NCI-H146 treated with DMSO at 0.1 percent for 48 hours (cell line): Measurements from ENCODE around the gene TYRP1.

Experiments used
- DNase-seq: peaks from one replicate; lab custom pipeline; 2025; ENCODE audit not compliant: unreplicated experiment; lab: John Stamatoyannopoulos, UW

TYRP1 gene

DNA sequence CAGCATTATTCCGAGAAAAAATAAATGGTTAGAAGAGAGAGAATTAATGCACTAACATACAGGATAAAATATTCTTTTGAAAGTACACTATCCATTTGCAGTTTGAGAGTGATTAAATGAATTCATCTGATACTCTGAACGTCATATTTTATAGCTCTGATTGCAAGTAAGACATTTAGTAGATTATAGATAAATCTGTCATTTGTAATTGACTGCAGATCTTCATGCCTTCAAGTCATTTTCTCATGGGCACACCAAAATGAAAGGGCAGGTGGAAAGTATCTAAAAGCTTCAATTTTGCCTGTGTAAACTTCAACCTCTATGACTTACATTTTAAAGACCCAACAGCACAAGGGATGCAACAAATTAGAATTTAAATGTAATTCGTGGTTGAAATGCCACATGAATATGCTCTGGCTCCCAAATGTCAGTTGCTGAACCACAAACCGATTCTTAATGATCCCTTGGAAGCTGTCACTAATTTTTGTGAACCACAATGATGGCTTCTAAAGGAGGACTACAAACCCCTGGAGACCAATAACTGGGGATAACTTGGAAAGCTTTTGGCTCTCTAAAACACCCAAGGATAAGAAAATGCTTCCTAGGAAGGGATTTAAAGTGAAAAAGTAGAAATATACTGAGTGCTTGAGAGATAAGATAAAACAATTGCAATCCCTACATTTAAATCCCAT lies 3.9 kb downstream of the TYRP1 start:
- no peak for DNase-seq

DNA sequence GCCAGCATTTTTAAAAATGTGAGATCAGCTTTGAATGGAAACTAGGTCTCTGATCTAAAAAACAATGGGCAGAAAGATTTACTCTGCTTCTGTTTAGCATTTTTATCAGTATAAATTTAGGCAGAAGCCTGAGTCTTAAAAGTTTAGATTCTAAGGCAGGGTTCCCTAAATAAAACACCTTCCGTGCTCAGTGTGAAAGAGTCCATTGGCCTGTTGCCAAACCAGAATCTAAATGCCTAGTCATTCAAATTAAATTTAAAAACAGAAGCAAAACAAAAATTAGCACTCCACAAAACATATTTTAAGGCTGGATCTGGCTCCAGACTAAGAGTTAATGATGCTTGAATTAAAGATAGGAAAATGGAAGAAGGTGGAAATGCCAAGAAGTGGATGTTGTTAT lies 4.5 kb downstream of the TYRP1 start:
- DNase-seq = no peak

DNA sequence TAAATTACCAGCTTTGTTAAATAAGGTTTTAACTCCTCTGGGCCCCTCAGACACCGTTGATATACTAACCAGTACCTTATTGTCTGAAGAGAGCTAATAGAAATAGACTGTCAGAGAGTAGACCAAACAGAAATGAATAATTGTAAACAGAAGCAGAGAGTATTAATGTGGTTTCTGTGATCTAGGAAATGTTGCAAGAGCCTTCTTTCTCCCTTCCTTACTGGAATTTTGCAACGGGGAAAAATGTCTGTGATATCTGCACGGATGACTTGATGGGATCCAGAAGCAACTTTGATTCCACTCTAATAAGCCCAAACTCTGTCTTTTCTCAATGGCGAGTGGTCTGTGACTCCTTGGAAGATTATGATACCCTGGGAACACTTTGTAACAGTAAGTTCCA lies 5.1 kb downstream of the TYRP1 start:
- no peak for DNase-seq

DNA sequence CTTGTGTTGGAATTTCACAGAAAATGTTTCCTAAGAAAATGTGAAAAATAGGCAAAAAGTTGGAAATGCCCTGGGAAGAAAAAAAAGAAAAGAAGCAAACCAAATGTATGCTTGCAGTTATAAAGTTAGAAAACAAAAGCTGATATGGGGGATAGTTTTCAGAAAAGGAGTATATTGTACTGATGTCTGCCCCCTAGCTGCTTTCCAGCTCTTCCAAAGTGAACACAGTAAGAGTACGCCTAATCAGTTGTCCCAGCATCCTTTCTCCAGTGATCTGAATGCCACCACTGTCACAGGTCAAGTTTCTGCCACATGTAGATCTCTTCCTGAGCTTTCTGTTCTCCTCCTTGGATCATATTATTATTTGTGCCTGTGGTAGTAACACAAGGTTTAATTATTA lies 5.8 kb downstream of the TYRP1 start:
- DNase-seq = no peak

DNA sequence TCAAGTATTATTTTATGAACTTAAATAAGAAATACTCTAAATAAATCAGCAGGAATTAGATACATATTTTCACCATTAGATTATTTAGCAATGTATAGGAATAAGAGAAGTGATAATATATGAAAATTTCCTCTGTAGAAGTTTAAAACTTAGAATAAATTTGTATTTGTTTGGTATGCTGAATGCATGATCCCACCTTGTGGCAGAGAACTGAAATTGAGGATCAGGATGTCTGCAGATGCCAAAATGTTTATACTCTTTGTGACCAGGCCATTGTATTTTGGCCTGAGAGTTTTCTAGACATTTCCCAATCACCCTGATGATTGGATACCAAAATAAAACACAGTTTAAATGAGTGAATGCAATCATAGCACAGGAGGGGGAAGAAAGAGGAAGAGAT lies 6.3 kb downstream of the TYRP1 start:
- DNase-seq = no peak

DNA sequence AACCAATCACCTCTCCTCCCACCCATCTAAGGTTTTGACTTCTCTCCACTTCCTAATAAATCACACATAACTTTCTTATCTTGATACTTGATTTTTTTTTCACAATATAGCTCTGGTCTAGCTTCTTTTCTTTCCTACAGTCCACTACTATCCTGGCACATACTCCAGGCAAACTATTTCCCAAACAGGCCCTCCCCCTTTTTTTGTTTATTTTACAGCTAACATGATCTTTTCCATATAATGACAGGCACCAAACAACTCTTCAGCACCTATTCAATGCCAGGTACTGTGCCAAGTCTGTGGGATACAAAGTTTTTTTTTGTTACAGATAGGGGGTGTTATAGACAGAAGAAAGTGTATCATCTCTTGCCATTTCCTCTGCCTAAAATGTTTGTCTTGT lies 7.9 kb downstream of the TYRP1 start:
- no peak for DNase-seq

DNA sequence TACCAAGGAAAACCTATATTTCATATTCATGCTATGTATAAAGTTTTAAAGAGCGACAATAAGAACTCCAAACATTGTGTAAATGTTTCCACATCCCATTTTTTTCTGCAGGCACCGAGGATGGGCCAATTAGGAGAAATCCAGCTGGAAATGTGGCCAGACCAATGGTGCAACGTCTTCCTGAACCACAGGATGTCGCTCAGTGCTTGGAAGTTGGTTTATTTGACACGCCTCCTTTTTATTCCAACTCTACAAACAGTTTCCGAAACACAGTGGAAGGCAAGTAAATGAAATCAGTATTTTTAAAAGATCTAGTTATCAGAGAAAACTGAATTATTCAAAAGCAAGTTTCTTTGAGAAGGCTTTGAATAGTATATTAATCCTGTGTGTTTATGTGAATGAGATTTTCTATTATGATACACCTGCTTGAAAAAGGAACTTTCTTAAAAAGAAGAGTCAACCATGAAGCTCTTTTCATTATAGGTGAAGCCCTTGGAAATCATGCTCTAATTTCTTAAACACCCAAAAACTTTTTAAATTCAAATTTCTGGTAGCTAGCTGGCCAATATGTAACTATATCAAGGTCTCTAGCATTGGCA lies 9.1 kb downstream of the TYRP1 start:
- DNase-seq = peak; percentile 79

DNA sequence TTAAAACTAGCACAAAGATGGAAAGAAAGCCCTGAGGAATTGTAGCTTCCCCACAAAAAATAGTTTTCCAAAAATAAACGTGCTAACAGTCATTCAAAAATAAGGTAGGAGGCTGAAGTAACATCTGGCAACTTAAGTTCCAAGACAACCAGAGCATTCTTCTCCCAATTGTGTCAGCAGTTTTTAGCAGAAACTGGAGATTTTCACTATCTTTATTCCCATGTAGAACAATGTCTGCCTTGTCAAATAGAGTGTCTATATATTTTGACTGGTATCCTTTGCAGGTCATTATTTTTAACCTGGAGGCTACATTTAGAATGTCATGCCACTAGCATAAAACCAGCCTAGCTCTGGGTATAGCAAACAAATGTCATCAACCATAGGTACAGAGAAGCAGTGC lies 10.8 kb downstream of the TYRP1 start:
- DNase-seq = no peak

DNA sequence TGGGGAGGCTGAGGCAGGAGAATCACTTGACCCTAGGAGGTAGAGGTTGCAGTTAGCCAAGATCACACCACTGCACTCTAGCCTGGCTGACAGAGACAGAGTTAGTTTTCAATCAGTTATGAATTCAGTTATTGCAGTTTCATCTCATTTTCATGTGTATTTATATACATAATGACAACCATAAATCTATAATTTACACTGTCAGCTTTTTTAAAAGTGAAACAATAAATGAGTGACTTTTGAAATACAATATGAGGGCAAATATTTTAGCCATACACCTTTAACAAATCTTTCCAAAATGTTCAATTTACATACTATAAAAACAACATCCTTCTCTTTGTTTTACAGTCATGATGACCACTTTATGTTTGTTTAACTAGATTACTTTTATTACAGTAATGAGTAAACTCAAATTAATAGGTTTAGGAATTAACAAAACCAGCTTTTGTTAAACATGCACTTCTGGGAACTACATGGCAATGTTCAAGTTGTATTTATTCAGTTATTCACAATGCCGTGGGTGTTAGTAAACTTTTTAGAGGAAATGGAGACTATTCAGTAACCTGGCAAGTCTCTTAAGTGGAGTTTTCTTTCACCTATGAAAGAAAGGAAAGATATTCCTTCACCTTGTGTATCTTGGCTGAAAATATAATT lies 12.7 kb downstream of the TYRP1 start:
- no peak for DNase-seq

DNA sequence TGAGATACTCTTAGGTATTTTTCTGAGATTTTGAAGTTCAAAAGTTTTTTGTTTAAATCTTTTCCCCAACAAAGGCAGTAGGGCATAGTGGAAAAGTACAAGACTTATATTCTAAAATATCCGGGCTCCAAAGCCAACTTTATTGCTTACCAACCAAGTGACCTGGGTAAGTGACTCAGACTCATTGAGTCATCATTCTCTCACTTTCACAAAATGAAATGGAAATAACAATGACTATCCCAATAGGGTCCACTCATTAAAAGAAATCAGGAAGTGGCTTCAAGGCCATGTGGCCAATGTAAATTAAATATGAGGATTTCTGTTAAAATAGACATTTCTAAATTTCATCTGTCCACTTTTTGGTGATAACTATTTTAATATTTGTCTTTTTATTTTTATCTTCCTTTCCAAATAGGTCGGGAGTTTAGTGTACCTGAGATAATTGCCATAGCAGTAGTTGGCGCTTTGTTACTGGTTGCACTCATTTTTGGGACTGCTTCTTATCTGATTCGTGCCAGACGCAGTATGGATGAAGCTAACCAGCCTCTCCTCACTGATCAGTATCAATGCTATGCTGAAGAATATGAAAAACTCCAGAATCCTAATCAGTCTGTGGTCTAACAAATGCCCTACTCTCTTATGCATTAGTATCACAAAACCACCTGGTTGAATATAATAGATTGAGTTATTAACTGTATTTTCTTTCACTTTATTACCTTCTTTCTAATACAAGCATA lies 15.5 kb downstream of the TYRP1 start:
- DNase-seq = no peak

DNA sequence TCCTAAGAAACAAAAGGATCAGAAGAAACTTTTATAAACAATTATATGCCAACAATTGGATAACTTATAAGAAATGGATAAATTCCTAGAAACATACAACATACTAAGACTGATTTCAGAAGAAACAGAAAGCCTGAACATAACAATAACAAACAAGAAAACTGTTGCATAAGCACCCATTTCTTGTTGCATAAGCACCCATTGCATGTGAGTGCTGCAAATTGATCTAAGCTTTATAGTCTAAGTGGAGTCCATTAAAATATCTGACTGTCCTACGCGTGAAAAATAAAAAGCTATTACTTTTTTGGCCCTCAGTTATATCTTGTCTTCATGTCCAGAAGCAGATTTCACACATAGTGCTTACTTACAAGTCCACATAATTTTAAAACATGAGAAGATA lies 19.3 kb downstream of the TYRP1 start:
- DNase-seq = no peak

DNA sequence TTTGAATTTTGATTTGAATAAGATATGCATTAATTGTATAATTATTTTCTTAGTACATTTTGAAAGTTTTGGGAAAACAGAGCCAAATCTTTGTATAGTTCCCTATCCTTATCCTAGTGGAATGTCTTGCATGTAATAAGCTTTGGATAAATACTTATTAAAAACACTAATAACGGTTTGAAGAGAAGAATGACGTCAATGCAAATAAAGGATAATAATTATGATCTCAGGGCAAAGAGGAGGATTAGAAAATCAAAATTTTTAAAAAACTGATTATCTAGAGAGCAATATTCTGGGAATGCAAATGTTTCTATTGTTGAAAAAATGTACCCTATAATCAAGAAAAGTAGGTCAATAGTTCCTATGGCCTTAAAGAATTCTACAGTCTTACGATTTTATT lies 22.1 kb downstream of the TYRP1 start:
- DNase-seq = no peak

DNA sequence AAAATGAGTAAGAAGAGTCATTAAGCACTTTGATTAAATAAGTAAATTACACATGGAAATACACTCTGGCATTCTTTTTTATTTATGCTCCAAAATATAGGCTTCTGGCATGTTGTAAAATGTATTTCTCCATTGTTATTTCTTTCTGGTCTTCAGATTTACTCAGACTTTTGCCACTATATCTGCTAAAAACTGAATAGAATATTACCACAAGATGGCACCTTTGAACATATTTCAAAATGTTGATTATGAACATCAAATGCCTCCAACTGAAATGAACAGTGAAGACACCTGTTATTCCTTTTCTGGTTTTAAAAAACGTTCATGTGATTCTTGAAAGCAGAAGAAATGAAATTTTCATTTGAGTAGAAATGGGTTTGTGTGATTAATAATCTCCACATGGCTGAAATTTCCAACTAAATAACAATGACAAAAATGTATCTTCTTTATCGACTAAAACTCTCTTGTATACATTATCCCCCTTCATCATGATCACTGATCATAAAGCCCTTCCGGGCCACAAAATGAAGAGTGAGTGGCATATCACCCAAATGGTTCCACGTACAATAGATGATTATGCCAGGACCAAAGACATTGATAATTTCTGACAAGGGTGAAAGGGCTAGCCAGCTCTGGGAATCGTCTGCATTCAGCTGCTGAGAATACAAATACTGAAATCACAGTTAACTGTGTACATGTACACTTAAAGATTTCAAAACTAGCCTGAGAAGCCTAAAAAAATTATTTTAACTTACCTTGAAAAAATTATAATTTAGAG lies 23.8 kb downstream of the TYRP1 start:
- no peak for DNase-seq

DNA sequence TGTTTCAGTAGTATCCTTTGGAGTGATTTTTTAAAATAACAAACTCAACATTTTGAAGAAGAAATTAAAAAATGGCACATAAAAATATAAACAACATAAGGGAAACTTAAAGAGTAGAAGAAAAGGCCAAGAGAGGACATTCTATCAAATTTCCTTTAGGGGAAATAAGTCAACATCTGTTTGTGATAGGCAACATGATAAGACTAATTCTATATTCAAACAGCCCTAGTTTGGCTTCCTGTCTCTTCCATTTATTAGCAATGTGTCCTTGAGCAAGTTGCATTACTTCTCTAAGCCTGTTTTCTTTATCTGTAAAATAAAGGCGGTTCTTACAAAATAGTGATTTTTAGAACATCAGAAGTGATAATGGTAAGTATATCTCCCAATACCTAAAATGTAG lies 24.7 kb downstream of the TYRP1 start:
- DNase-seq = no peak

DNA sequence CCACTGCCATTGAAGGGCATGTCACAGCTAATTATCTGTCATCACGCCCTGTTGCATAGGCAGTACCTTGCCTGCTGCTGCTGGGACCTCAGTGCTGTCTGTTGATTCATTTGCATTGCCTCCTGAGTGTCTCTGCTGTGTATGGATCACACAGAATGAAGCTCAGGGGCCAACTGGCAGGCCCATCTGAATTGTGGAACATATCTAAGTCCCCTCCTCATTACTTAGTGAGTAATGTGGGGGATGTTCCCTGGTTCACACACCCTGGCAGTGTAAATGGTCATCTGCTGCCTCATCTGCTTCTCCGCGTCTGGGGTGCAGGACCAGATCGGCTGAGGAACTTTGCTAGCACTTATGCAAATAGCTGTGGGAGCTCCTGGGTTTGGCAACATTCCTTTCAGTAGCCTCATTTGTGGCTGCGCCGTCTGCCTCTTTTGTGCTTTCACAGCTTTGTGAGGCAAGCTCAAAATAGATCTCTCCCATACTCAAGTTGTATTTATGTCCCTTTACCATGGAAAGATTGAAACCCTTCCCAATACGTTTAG lies 25.4 kb downstream of the TYRP1 start:
- peak; percentile 27 for DNase-seq

DNA sequence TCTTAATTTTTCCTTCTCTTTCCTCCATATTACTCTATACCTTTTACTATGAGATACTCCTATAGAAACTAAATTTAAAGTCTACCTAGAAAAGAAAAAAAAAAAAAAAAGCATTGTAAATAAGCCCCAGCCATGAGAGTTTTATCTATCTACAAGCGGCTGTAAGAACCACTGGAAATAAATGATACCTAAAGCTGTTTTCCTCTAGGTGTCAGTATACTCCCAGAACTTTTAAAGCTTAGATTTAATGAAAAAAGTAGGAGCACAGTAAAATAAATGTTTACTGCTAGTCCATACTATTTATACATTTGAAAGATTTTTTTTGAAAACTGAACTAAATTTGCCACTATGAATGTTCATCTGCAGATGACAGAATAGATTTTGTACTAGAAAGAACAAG lies 26.2 kb downstream of the TYRP1 start:
- DNase-seq = peak; percentile 67

DNA sequence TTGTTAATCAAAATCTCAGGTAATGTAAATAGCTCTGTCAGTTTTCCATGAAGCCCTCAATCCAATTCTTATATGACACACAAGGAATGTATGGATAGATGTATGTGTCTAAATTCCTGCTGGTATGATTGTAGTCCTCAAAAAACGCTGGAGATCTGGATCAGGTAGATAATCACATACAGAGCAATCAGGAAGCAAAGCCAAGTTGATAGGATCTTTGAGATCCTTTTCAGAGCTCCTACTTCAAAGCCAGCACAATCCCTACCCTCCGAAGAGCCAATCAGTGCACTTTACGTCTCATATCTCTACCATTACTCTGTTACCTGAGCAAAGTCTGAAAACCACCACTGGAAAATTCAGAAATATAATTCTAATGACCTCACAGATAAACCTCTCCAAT lies 27.4 kb downstream of the TYRP1 start:
- no peak for DNase-seq

DNA sequence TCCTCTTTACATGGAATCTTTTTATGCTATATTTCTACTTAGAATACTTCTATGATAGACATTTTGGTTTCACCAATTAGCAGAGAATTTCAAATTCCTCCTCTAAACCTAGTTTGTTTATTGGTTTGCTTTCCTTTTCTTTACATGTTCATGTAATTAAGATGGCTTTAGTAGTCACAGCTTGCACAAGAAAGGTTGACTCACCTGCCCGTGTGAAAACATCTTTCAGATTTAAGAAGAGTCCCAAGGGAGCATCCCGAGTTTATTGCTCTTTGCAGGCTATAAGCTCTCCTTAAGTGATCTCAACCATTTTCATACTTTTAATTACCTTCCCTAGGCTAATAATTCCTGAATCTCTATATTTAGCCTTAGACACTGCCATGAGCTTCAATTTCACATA lies 28.9 kb downstream of the TYRP1 start:
- DNase-seq = no peak

DNA sequence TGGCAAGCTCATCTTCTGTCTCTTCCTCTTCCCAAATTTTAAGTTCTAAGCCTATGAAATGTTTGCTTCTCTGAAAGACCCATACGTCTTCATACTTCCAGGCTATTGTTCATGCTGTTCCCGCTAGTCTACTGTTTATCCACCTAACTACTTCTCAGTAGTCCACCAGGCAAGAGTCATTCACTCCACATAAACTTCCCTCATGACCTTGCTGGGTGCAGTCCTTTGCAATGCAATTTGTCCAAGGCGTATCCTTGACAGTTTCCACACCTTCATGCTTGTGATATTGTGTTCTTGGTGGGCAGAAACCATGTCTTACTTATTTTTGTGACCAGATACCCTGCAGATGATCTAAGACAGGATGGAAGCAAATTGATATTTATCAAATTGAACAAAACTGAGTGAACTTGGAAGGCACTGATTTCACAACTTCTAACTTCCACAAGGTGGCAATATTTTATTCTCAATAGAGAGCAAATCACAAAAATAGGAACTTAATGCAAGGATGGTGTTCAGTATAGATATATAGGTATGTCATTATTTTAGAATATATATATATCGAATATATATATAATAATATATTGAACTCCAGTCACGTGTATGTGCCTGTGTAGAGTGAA lies 30.3 kb downstream of the TYRP1 start:
- peak; percentile 48 for DNase-seq

DNA sequence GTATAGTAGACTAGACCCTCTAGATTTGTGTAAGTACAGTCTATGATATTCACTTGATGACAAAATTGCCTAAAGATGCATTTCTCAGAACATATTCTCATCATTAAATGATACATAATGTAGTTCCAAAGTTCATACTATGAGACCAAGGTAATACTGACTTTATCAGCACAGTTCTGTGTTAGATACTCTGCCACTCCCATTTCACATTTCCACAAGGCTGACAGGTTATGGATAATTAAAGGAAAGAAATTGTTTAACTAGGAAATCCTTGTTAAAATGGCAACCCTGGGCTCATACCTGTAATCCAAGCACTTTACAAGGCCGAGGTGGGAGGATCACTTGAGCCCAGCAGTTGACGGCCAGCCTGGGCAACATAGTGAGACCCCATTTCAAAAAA lies 33.6 kb downstream of the TYRP1 start:
- DNase-seq = no peak

DNA sequence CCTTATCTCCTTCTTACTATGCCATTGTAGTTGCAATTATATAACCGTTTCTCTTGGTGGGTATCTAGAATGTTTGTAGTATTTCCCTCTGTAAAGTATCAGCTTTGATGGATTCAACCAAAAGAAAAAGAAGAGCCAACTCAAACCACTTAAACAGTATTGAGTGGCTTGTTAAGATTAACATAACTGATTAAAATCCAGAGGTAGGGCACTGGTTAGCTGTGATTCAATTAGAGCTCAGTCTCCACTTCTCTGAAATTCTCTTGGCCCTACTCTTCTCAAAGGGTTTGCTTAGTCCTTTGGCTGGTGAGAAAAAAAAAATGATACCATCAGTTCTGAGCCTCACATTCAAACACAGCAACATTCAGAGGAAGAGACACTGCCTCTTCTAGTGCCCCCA lies 37.0 kb downstream of the TYRP1 start:
- no peak for DNase-seq
